ENCODE data around the gene PRR7.

The PRR7 gene

GRCh38 chr5:177423671-177424070 is 22.9 kb upstream of the PRR7 start:
- DNase-seq (ENCODE audit: low spot score), result no peak

GRCh38 chr5:177425196-177425800 is 21.3 kb upstream of the PRR7 start:
- DNase-seq (ENCODE audit: low spot score), result no peak

DNA sequence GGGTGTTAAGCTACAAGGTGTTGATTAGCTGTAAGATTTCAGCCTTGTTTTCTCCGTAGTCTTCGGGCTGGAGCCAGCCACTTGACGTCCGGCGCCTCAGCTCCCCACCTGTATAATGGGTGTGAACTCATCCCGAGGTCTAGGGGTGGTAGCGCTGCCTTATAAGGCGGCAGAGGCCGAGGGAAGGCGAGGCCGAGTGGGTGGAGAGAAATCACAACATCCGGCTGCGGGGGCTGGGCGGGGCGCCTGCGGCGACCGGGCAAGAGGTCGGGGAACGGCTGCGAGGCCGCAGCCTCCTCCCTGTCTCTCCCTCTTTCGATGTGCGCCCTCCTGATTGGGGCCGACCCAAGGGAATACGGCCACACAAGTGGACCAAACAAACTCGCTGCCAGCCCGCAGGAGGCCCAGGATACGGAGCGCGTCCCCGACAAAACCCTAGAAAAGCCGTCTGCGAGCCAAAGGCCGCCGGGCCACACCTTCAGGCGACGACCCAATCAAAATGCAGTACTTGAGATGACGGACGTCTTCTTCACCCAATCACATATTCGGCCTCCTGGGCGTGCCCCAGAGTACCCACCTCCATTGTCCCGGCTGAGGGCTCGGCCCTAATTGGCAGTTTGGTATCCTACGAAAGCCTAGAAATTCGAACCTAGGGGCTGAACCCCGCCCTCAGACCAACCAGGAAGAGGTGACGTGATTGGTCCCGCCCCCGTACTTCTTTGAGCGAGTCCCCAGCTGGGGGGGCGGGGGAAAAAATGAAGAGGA is 20.6 kb upstream of the PRR7 start:
- peak; percentile 100 for DNase-seq (ENCODE audit: low spot score)

DNA sequence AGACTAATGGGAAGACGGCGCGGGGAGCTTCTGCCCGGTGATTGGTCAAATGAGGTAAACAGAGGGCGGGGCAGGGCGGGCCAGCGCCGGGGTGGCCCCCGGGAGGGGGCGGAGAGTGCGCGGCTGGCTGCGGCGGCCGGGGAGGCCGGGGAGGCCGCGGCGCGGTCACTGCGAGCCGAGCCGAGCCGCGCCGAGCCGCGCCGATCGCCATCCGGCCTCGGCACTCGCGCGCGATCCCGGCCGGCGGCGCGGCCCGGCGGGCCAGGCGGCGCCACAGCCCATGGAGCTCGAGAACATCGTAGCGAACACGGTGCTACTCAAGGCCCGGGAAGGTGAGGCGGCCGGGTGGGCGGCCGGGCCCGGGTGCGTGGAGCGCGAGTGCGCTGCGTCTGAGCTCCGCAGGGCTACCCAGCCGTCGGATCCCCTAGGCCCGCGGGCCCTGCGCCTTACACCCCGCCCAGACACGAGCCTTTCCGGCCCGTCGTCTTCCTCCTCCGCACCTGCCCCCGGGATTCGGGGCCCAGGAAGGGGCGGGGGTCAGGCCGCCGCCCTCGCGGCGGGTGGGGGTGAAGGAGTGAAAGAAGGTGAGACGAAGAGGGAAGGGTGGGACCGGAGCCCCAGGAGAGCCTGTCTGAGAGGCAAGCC is 19.9 kb upstream of the PRR7 start, which contains the start of gene GRK6:
Gene GRK6 (plus strand): TSS at position 111 of the 645 bp plus-strand sequence. CDS start 170 bp downstream, at position 281.
- peak; percentile 100 for DNase-seq (ENCODE audit: low spot score)

DNA sequence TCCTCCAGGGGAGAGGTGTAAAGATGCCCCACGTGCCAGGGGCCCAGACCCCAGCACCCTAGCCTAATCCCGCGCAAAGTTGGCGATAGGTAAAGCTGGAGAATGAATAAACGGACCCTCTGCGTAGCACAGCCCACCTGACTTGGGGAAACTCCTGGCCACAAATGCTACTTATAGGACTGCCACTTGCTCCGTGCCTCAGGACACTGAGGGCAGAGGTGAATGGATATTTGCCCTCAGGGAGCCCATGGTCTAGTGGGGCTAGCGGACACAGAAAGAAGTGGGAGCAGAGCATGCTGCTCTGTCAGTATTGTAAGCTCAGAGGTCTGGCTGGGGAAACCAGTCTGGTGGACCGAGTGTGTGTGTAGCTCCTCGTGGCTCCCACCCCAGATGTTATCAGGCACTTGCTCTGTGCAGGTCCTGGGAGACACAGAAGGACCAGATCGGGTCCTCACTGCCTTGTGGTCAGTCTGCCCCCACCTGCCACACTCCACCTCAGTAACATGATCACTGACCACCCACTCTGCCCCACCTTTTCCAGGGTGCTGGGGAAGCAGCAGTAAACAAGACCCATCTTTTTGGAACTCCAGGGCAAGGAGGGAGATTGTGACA is 19.3 kb upstream of the PRR7 start:
- peak; percentile 29 for DNase-seq (ENCODE audit: low spot score)

- DNase-seq (ENCODE audit: low spot score), result no peak
Observed at GRCh38 chr5:177427919-177428573, 18.6 kb upstream of the PRR7 start.

- DNase-seq (ENCODE audit: low spot score), result no peak
Observed at GRCh38 chr5:177428574-177429217, 17.9 kb upstream of the PRR7 start.

GRCh38 chr5:177429248-177430040 is 17.2 kb upstream of the PRR7 start:
- no peak for DNase-seq (ENCODE audit: low spot score)

GRCh38 chr5:177430140-177430951 is 16.3 kb upstream of the PRR7 start:
- DNase-seq (ENCODE audit: low spot score), result no peak

- DNase-seq (ENCODE audit: low spot score), result no peak
Observed at GRCh38 chr5:177430972-177431316, 15.7 kb upstream of the PRR7 start.

- DNase-seq (ENCODE audit: low spot score), result no peak
Observed at GRCh38 chr5:177431317-177432142, 15.1 kb upstream of the PRR7 start.

GRCh38 chr5:177432143-177432838 is 14.3 kb upstream of the PRR7 start:
- DNase-seq (ENCODE audit: low spot score), result no peak

- DNase-seq (ENCODE audit: low spot score), result no peak
Observed at GRCh38 chr5:177432839-177433657, 13.6 kb upstream of the PRR7 start.

GRCh38 chr5:177433658-177434217 is 12.9 kb upstream of the PRR7 start:
- DNase-seq (ENCODE audit: low spot score), result no peak

GRCh38 chr5:177434437-177434836 is 12.2 kb upstream of the PRR7 start:
- DNase-seq (ENCODE audit: low spot score), result no peak

DNA sequence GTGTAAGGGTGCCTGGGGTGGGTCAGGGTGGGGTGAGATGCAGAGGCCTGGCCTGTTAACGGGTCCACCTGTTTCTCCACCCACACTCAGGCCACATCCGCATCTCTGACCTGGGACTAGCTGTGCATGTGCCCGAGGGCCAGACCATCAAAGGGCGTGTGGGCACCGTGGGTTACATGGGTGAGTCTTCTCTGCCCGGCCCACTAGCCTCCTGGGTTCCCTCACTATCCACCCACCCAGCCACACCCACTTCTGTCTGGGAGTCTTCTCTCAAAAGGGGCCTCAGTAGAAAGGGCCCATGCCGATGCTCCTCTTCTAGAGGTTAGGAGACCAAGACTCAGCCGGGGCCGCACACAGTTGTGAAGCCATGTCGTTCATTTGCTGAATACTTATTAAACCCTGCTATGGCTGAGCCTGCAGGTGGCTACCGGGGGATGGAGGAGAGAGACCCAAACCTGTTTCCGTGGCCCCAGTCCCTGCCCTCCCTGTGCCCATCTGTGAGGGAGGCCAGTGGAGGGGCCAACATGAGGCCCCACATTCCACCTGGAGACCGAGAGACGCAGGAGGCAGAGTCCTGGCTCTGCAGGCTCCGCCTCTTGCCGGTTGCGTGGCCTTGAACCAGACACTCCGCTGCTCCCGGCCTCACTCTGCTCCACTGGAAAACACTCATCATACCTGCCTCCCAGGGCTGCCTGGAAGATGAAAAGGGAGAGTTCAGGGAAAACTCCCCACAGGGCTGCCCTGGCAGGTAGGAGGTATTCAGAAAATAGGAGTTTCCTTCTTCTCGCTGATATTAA is 11.5 kb upstream of the PRR7 start:
- no peak for DNase-seq (ENCODE audit: low spot score)
